Chondrocyte (in vitro differentiated cells): Measurements from ENCODE around the gene PLPPR1. TPM values are rescaled to one million over a fixed set of nuclear protein-coding genes. Genes with fewer than 3 reads are reported as not detected.
"Not testable (repeated sequence)": the region's sequence is repeated elsewhere in the genome, so short reads cannot be mapped to it uniquely, and the experiment has no call there.

ENCODE experiments used
- DNase-seq: peaks from one replicate; pipeline ENCODE4 v3.0.0; 2021; ENCODE audit warnings: mixed read lengths, low spot score
- H3K27ac Mint-ChIP-seq: one replicate; pipeline ENCODE4 v1.8.0; 2021; ENCODE audit warnings: mild to moderate bottlenecking, moderate library complexity, mixed read lengths; ENCODE audit not compliant: unreplicated experiment
- H3K27me3 Mint-ChIP-seq: 2 replicates; pipeline ENCODE4 v1.8.0; 2021; ENCODE audit warnings: low read depth, mixed read lengths
- H3K36me3 Mint-ChIP-seq: 2 replicates; pipeline ENCODE4 v1.8.0; 2021; ENCODE audit warnings: low read depth, mixed read lengths
- H3K4me1 Mint-ChIP-seq: 2 replicates; pipeline ENCODE4 v1.8.0; 2021; ENCODE audit warnings: low read depth, mild to moderate bottlenecking, mixed read lengths
- H3K4me3 Mint-ChIP-seq: one replicate; pipeline ENCODE4 v1.8.0; 2021; ENCODE audit warnings: mild to moderate bottlenecking, moderate library complexity, mixed read lengths; ENCODE audit not compliant: unreplicated experiment
- H3K9me3 Mint-ChIP-seq: 2 replicates; pipeline ENCODE4 v1.8.0; 2021; ENCODE audit warnings: low read depth, mixed read lengths
- CTCF ChIP-seq: fragments of 200-600 bp; sonication (generic); IDR thresholded peaks from 2 replicates; pipeline ENCODE4 v1.5.0; 2021; ENCODE audit warnings: antibody characterized with exemption, mild to moderate bottlenecking, moderate library complexity
- total RNA-seq: library from RNA; stranded (reverse); gene quantifications from 3 replicates; pipeline ENCODE4 v1.2.1, GENCODE V29; 2021

PLPPR1 gene
- total RNA-seq, 1 donor from 2014 or later = not detected

DNA sequence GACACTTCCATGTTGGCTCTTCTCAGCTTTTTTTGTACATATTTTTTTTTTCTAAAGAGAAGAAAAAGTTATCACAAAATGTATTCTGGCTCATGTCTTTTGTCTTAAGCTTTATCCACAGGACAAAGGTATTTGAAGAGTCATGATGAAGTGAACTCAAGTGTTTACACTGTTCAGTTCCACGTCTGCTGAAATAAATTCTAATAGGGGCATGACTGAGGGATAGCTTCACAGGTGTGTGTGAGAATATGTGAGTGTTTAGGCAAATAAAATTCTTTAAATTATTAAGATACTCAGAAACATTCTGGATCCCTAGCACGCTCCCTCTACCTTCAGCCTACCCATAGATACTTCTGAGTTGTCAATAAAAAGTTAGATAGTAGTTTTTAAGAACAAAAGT is 296.5 kb downstream of the PLPPR1 start:
- no peak for TF ChIP-seq CTCF

DNA sequence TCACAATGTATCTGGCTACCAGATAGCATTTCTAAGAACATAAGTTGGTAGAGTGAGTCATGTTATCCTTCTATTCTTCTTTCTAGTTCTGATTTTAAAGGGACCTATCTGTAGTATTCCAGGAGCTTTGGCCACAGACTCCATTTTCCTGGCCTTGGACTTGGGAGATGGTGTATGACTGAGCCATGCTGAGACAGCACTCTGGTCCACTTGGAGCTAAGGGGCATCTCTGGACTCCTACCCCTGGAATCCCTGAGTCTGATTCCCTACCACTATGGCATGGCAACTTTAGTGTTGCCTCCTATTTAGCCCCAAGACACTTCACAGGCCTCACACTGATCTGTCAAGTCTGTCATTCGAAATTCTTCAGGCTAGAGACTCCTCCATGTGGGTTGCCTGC is 297.5 kb downstream of the PLPPR1 start:
- no peaks in the 10 kb centered on the region for H3K4me1 Mint-ChIP-seq
- H3K27me3 Mint-ChIP-seq = peaks cover 30% of the 10 kb centered on the region
- no peak for DNase-seq
- no peaks in the 10 kb centered on the region for H3K36me3 Mint-ChIP-seq
- H3K4me3 Mint-ChIP-seq = no peak overlapping the region
- TF ChIP-seq CTCF = no peak
- H3K9me3 Mint-ChIP-seq = peaks cover 6% of the 10 kb centered on the region
- H3K27ac Mint-ChIP-seq = no peak overlapping the region

More for the DNA sequence above, 296.5 kb downstream of the PLPPR1 start:
- no peak for DNase-seq
- H3K4me1 Mint-ChIP-seq = no peaks in the 10 kb centered on the region
- H3K27me3 Mint-ChIP-seq = peaks cover 28% of the 10 kb centered on the region
- no peak overlapping the region for H3K4me3 Mint-ChIP-seq
- H3K9me3 Mint-ChIP-seq = peaks cover 6% of the 10 kb centered on the region
- no peak overlapping the region for H3K27ac Mint-ChIP-seq
- H3K36me3 Mint-ChIP-seq = no peaks in the 10 kb centered on the region

GRCh38 chr9:101326501-101326900 is 298.0 kb downstream of the PLPPR1 start:
- H3K4me1 Mint-ChIP-seq = no peaks in the 10 kb centered on the region
- no peaks in the 10 kb centered on the region for H3K36me3 Mint-ChIP-seq
- H3K27me3 Mint-ChIP-seq = peaks cover 30% of the 10 kb centered on the region
- DNase-seq = no peak
- H3K4me3 Mint-ChIP-seq = no peak overlapping the region
- TF ChIP-seq CTCF = no peak
- H3K9me3 Mint-ChIP-seq = peaks cover 6% of the 10 kb centered on the region
- no peak overlapping the region for H3K27ac Mint-ChIP-seq

GRCh38 chr9:101327422-101327909 is 298.9 kb downstream of the PLPPR1 start:
- H3K27ac Mint-ChIP-seq, H3K4me1 Mint-ChIP-seq, DNase-seq, H3K36me3 Mint-ChIP-seq, H3K4me3 Mint-ChIP-seq, H3K9me3 Mint-ChIP-seq: not testable (repeated sequence)
- peaks cover 31% of the 10 kb centered on the region for H3K27me3 Mint-ChIP-seq

DNA sequence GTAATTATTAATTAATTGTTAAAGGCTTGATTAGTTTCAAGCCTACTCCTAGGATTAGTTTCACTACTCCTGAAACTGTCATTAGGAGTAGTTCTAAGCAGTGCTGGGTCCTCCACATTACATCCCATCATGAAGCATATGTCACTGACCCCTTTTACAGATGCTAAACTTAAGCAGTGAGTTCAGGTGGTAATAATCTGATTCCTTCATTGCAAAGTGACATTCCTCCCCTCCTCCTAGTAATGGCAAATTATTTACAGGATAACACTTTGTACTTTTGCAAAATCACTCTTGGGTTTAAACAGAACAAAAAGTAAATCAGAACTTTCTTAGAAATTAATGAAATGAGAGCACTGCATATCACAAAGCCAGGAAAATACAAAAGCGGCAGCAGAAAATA is 303.8 kb downstream of the PLPPR1 start:
- Mint-ChIP-seq H3K27ac (no peak overlapping the region), H3K4me3 (no peak overlapping the region), H3K36me3 (no peaks in the 10 kb centered on the region), H3K4me1 (no peaks in the 10 kb centered on the region), H3K27me3 (peaks cover 39% of the 10 kb centered on the region), H3K9me3 (peaks cover 2% of the 10 kb centered on the region)
- no peak for DNase-seq
- TF ChIP-seq CTCF = no peak

- Mint-ChIP-seq H3K27me3 (peaks cover 39% of the 10 kb centered on the region), H3K9me3 (no peaks in the 10 kb centered on the region), H3K4me1 (no peaks in the 10 kb centered on the region), H3K27ac (no peak overlapping the region), H3K4me3 (no peak overlapping the region), H3K36me3 (no peaks in the 10 kb centered on the region)
- no peak for DNase-seq
- no peak for TF ChIP-seq CTCF
Measured at GRCh38 chr9:101333490-101333889, 305.0 kb downstream of the PLPPR1 start.
